Caco-2 (cell line): ENCODE measurements around the gene COL5A2. TPM values are rescaled to one million over a fixed set of nuclear protein-coding genes. Genes with fewer than 3 reads are reported as not detected.

Experiments used
- BruUV-seq: library from RNA; stranded (reverse); fragments of 400-500 nt; replicated peaks from 2 replicates; lab custom pipeline; 2021; lab: Mats Ljungman, UMichigan
- CTCF ChIA-PET: fragments of 300-600 bp; sonication (Branson Sonifier 250); formaldehyde crosslinking; loops from one replicate; lab custom pipeline; 2022; ENCODE audit warnings: antibody characterized with exemption; lab: Charles Lee
- POLR2A ChIA-PET: fragments of 300-600 bp; sonication (Branson Sonifier 250); formaldehyde crosslinking; loops from one replicate; lab custom pipeline; 2022; ENCODE audit warnings: antibody characterized with exemption; lab: Charles Lee
- DNase-seq, 2 experiments: peaks; one replicate each; pipeline versions ENCODE4 v3.0.0 to v3.0.0-alpha.2; 2020 to 2022
- H3K27me3 ChIP-seq: replicated peaks from 2 replicates; pipeline ENCODE4 v1.6.0; 2011; ENCODE audit warnings: low read length; ENCODE audit not compliant: control insufficient read depth, insufficient read depth
- H3K36me3 ChIP-seq: 2 replicates; pipeline ENCODE4 v1.5.1; 2011; ENCODE audit warnings: low read length; ENCODE audit not compliant: control insufficient read depth, insufficient read depth
- H3K4me1 ChIP-seq: fragments of 250-450 bp; sonication (Bioruptor Pico); 2 replicates; pipeline ENCODE4 v1.5.1; 2020; ENCODE audit warnings: mild to moderate bottlenecking
- H3K4me3 ChIP-seq: 2 replicates; pipeline ENCODE4 v1.5.1; 2011; ENCODE audit warnings: low read depth, mild to moderate bottlenecking, control low read depth, low read length
- H3K9me3 ChIP-seq: fragments of 250-450 bp; sonication (Bioruptor Pico); 2 replicates; pipeline ENCODE4 v1.5.1; 2020; ENCODE audit warnings: mild to moderate bottlenecking, moderate library complexity
- H3K27ac Mint-ChIP-seq: one replicate; pipeline ENCODE4 v1.8.0; 2022; ENCODE audit warnings: mixed read lengths; ENCODE audit not compliant: unreplicated experiment
- H3K27me3 Mint-ChIP-seq: one replicate; pipeline ENCODE4 v1.8.0; 2022; ENCODE audit warnings: mixed read lengths; ENCODE audit not compliant: insufficient read depth, unreplicated experiment
- H3K36me3 Mint-ChIP-seq: one replicate; pipeline ENCODE4 v1.8.0; 2022; ENCODE audit warnings: mild to moderate bottlenecking, mixed read lengths; ENCODE audit not compliant: insufficient read depth, unreplicated experiment
- H3K4me1 Mint-ChIP-seq: one replicate; pipeline ENCODE4 v1.8.0; 2022; ENCODE audit warnings: low read depth, mixed read lengths; ENCODE audit not compliant: unreplicated experiment
- H3K4me3 Mint-ChIP-seq: one replicate; pipeline ENCODE4 v1.8.0; 2022; ENCODE audit warnings: mild to moderate bottlenecking, moderate library complexity, mixed read lengths; ENCODE audit not compliant: unreplicated experiment
- H3K9me3 Mint-ChIP-seq: one replicate; pipeline ENCODE4 v1.8.0; 2022; ENCODE audit warnings: mixed read lengths; ENCODE audit not compliant: unreplicated experiment
- intact Hi-C: fragments of 100-400 bp; cut with micrococcal nuclease; formaldehyde crosslinking; loops from one replicate; pipeline ENCODE4 v1.10.0; 2022; ENCODE audit not compliant: unreplicated experiment
- microRNA-seq: library from miRNA; unstranded; fragments of <30 nt; microRNA quantifications from one replicate; pipeline ENCODE4 v1.2.0, GENCODE V29; 2022
- total RNA-seq: library from RNA; stranded (reverse); gene quantifications from 2 replicates; pipeline ENCODE4 v1.2.3, GENCODE V29; 2022
- TF ChIP-seq, protein P1 (sequence below), 2 experiments: fragments of 200-600 bp in 1 of 2; IDR thresholded peaks; 1 replicate in 1 of 2; 2 replicates in 1 of 2; pipeline versions ENCODE4 v1.5.1 to v1.8.0; 2011 to 2022; ENCODE audit warnings: antibody characterized with exemption in 1 of 2, control low read depth in 1 of 2, inconsistent platforms in 1 of 2, low read depth in 1 of 2, low read length in 1 of 2, mild to moderate bottlenecking in 1 of 2, moderate library complexity in 1 of 2; ENCODE audit not compliant: insufficient read depth in 1 of 2, severe bottlenecking in 1 of 2, unreplicated experiment in 1 of 2

The COL5A2 gene
- total RNA-seq, 1 experiment from 2014 or later = 244 TPM

DNA sequence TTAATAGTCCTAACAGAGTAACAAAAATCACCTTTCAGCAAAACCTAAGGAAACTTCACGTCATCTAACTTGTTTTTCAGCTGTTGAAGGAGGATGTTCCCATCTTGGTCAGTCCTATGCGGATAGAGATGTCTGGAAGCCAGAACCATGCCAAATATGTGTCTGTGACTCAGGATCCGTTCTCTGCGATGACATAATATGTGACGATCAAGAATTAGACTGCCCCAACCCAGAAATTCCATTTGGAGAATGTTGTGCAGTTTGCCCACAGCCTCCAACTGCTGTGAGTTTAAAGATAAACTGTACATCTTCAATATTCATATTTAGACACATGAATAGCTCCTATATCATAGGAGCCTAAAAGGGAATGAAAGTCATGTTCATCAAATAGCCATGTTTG, 194.9 kb downstream of the COL5A2 start:
- no peaks in the 10 kb centered on the region for H3K9me3 ChIP-seq
- H3K4me1 ChIP-seq = no peaks in the 10 kb centered on the region
- Mint-ChIP-seq H3K9me3 (no peaks in the 10 kb centered on the region), H3K4me1 (no peaks in the 10 kb centered on the region), H3K36me3 (no peaks in the 10 kb centered on the region), H3K27ac (no peak overlapping the region), H3K27me3 (no peaks in the 10 kb centered on the region), H3K4me3 (no peak overlapping the region)
- H3K36me3 ChIP-seq = no peaks in the 10 kb centered on the region
- no peak overlapping the region for H3K4me3 ChIP-seq
- no peaks in the 10 kb centered on the region for H3K27me3 ChIP-seq
- no TSS peak for BruUV-seq
- DNase-seq = no peak
- TF ChIP-seq, protein P1, sequence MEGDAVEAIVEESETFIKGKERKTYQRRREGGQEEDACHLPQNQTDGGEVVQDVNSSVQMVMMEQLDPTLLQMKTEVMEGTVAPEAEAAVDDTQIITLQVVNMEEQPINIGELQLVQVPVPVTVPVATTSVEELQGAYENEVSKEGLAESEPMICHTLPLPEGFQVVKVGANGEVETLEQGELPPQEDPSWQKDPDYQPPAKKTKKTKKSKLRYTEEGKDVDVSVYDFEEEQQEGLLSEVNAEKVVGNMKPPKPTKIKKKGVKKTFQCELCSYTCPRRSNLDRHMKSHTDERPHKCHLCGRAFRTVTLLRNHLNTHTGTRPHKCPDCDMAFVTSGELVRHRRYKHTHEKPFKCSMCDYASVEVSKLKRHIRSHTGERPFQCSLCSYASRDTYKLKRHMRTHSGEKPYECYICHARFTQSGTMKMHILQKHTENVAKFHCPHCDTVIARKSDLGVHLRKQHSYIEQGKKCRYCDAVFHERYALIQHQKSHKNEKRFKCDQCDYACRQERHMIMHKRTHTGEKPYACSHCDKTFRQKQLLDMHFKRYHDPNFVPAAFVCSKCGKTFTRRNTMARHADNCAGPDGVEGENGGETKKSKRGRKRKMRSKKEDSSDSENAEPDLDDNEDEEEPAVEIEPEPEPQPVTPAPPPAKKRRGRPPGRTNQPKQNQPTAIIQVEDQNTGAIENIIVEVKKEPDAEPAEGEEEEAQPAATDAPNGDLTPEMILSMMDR (IDR thresholded peaks at IDR 0.05; ENCODE audit: insufficient read depth in 1 of 2, low read depth in 1 of 2, low read length in 1 of 2, severe bottlenecking in 1 of 2, unreplicated experiment in 1 of 2) = no peak
- POLR2A ChIA-PET = no interaction called here
- CTCF ChIA-PET = interaction anchor here (0.6 kb wide), 2 partner anchors 36 to 45 kb away, joined by 3 read pairs; no protein-coding TSS in a partner anchor
- intact Hi-C loops = no loop called here

DNA sequence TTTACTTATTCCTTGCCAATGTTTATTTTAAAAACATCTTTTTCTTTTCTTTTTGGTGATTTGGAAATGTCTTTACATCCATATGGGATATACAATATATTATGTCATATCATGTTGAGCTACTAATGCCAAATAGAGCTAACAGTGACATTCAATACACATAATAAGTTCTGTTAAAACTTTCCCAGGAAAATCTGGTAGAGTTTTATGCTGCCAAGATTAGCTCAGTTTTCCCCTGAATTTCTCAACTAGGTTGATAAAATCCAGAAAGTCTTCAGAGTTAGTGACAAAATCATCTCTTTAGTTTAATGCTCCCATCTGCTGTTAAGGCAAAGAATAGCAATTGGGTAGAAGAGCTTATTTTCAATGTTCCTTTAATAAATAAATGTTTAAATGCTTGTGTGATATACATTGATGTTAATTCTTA, 195.5 kb downstream of the COL5A2 start:
- ChIA-PET POLR2A (no interaction called here), CTCF (interaction anchor here (0.5 to 0.6 kb wide), 3 partner anchors 37 to 412 kb away, joined by 3 read pairs; no protein-coding TSS in a partner anchor)
- H3K9me3 ChIP-seq = no peaks in the 10 kb centered on the region
- Mint-ChIP-seq H3K9me3 (no peaks in the 10 kb centered on the region), H3K4me1 (peaks cover 1% of the 10 kb centered on the region), H3K27ac (no peak overlapping the region), H3K4me3 (no peak overlapping the region), H3K27me3 (no peaks in the 10 kb centered on the region), H3K36me3 (no peaks in the 10 kb centered on the region)
- H3K36me3 ChIP-seq = no peaks in the 10 kb centered on the region
- H3K27me3 ChIP-seq = no peaks in the 10 kb centered on the region
- no peaks in the 10 kb centered on the region for H3K4me1 ChIP-seq
- H3K4me3 ChIP-seq = no peak overlapping the region
- BruUV-seq = no TSS peak
- TF ChIP-seq, protein P1 (IDR thresholded peaks at IDR 0.05; ENCODE audit: insufficient read depth in 1 of 2, low read depth in 1 of 2, low read length in 1 of 2, severe bottlenecking in 1 of 2, unreplicated experiment in 1 of 2) = peak in 1 of 2 experiments; percentile 5
- intact Hi-C loops = no loop called here
- no peak for DNase-seq

DNA sequence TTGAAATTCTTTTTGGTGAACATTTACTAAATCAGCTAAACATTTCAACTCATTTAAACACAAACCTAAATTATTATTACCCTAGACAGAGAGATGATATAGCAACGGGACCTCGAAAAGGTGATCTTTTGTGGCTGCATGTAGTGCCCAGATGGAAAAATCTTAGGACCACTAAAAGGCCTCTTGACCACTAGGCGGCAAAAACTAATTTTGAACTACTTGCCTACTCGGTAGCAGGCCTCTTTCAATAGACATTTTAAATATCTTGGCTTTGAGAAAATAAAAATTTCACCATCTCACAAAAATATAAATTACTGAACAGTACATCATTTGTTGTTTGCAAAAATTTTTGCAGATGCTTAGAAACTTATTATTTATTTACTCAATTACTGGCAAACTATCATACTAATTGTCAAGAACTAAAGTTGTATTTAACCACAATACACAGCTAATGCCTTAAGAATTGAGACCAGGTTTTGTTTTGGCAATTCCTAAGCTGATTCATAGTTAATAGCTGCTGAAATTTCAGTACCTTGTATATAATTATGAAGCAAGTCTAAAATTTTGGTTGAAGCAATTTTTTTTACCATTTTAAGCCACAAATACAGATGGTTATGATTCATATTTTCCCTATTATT, 196.0 kb downstream of the COL5A2 start:
- Mint-ChIP-seq H3K36me3 (no peaks in the 10 kb centered on the region), H3K4me1 (peaks cover 7% of the 10 kb centered on the region), H3K27ac (no peak overlapping the region), H3K9me3 (no peaks in the 10 kb centered on the region), H3K4me3 (no peak overlapping the region), H3K27me3 (no peaks in the 10 kb centered on the region)
- intact Hi-C loops = loop anchor here (1.0 kb wide), 3 partner anchors 305 to 429 kb away; no protein-coding TSS in a partner anchor
- DNase-seq = peak in 1 of 2 experiments; percentile 42
- no peaks in the 10 kb centered on the region for H3K9me3 ChIP-seq
- ChIA-PET POLR2A (no interaction called here), CTCF (interaction anchor here (0.5 kb wide), 1 partner anchor 412 kb away, joined by 3 read pairs; no protein-coding TSS in a partner anchor)
- TF ChIP-seq, protein P1 (IDR thresholded peaks at IDR 0.05; ENCODE audit: insufficient read depth in 1 of 2, low read depth in 1 of 2, low read length in 1 of 2, severe bottlenecking in 1 of 2, unreplicated experiment in 1 of 2) = peak; percentile 63 to 67
- H3K27me3 ChIP-seq = no peaks in the 10 kb centered on the region
- BruUV-seq = no TSS peak
- no peaks in the 10 kb centered on the region for H3K36me3 ChIP-seq
- H3K4me1 ChIP-seq = peaks cover 4% of the 10 kb centered on the region; the same call in 1 of the 2 replicates
- H3K4me3 ChIP-seq = no peak overlapping the region

Small RNA genes lying within 50 kb of the gene (microRNA-seq; reads per million reads assigned to microRNA genes)
- gene MIR3129 (11.9 reads per million, percentile 51 among the genes with 10 or more reads in this experiment), gene MIR3606 (not detected)

Other genes with a start within 250 kb of the COL5A2 start
- gene COL3A1, start 205.4 kb downstream of the COL5A2 start, total RNA-seq = 25.4 and 29.2 TPM in 2 replicates